Peyer's patch (tissue), 4 donors: ENCODE measurements around the gene ELOVL2.

Experiments
- CTCF ChIP-seq, 6 experiments: fragments of 450-650 bp in 4 of 6; fragments of 200-600 bp in 2 of 6; sonication (generic) in 1 of 6; IDR thresholded peaks; one replicate each; pipeline ENCODE4 v1.5.1; 2017 to 2019; ENCODE audit warnings: antibody characterized with exemption in 6 of 6, mild to moderate bottlenecking in 3 of 6, moderate library complexity in 1 of 6
- POLR2A ChIP-seq, 2 donors: fragments of 450-650 bp; IDR thresholded peaks; one replicate each; pipeline ENCODE4 v1.5.1; 2017; ENCODE audit warnings: antibody characterized with exemption in 2 of 2, mild to moderate bottlenecking in 2 of 2, moderate library complexity in 2 of 2

- TF ChIP-seq CTCF (IDR thresholded peaks at IDR 0.05) (no peak), POLR2A (IDR thresholded peaks at IDR 0.05) (no peak)
Measured at GRCh38 chr6:11065436-11066202, 21.5 kb upstream of the ELOVL2 start.
